Endothelial cell of umbilical vein (primary cell): ENCODE data around the gene PLEKHH1. TPM values are rescaled to one million over a fixed set of nuclear protein-coding genes. Genes with fewer than 3 reads are reported as not detected.

Experiments
- BruUV-seq: library from RNA; stranded (reverse); fragments of 400-500 nt; replicated peaks from 2 replicates; lab custom pipeline; 2021; lab: Mats Ljungman, UMichigan
- CTCF ChIA-PET: fragments of 300-600, 350-600 bp; sonication (Branson Sonifier 250); formaldehyde crosslinking; loops from one replicate; lab custom pipeline; 2021; ENCODE audit warnings: antibody characterized with exemption, inconsistent platforms; lab: Charles Lee
- POLR2A ChIA-PET: fragments of 300-600, 350-600 bp; sonication (Branson Sonifier 250); formaldehyde crosslinking; loops from one replicate; lab custom pipeline; 2021; ENCODE audit warnings: antibody characterized with exemption, inconsistent platforms; lab: Charles Lee
- DNase-seq: peaks from one replicate; pipeline ENCODE4 v3.0.0-alpha.2; 2011; ENCODE audit warnings: low read depth, low spot score
- FAIRE-seq: peaks from 2 replicates; lab custom pipeline; 2011; peaks lifted over from hg19 to GRCh38; lab: Jason Lieb, UNC
- H2AFZ ChIP-seq: 2 replicates; pipeline ENCODE4 v1.6.0; 2012; ENCODE audit warnings: low read depth, low read length, control low read depth, inconsistent platforms
- H3K27ac ChIP-seq: 2 replicates; pipeline ENCODE4 v1.5.1; 2011; ENCODE audit warnings: low read depth, mild to moderate bottlenecking, control low read depth, low read length, moderate library complexity; ENCODE audit not compliant: insufficient read depth
- H3K27me3 ChIP-seq, 2 experiments: 2 replicates each; pipeline versions ENCODE4 v1.6.0 to v1.6.1; 2011; ENCODE audit warnings: low read length in 2 of 2, mixed read lengths in 1 of 2; ENCODE audit not compliant: control insufficient read depth in 2 of 2, insufficient read depth in 2 of 2
- H3K36me3 ChIP-seq, 2 experiments: 2 replicates in 1 of 2; 3 replicates in 1 of 2; pipeline ENCODE4 v1.5.1; 2011; ENCODE audit warnings: low read length in 2 of 2, mild to moderate bottlenecking in 1 of 2, moderate library complexity in 1 of 2; ENCODE audit not compliant: control insufficient read depth in 2 of 2, insufficient read depth in 2 of 2; ENCODE audit errors: extremely low read depth in 1 of 2
- H3K4me1 ChIP-seq: 3 replicates; pipeline ENCODE4 v1.5.1; 2011; ENCODE audit warnings: mild to moderate bottlenecking, low read length; ENCODE audit not compliant: control insufficient read depth, insufficient read depth; ENCODE audit errors: extremely low read depth
- H3K4me2 ChIP-seq: 2 replicates; pipeline ENCODE4 v1.6.1; 2011; ENCODE audit warnings: low read length, control low read depth, mixed read lengths; ENCODE audit not compliant: insufficient read depth
- H3K4me3 ChIP-seq, 3 experiments: fragments of 200-600 bp in 1 of 3; sonication (generic), shearing (Covaris generic) in 1 of 3; replicated peaks in 1 of 3; 2 replicates each; pipeline ENCODE4 v1.5.1; 2011 to 2016; ENCODE audit warnings: control low read depth in 3 of 3, low read length in 3 of 3, mild to moderate bottlenecking in 2 of 3, inconsistent platforms in 1 of 3, low read depth in 1 of 3, moderate library complexity in 1 of 3; ENCODE audit not compliant: insufficient read depth in 1 of 3
- H3K79me2 ChIP-seq: 2 replicates; pipeline ENCODE4 v1.6.0; 2012; ENCODE audit warnings: low read length, inconsistent platforms; ENCODE audit not compliant: control insufficient read depth, insufficient read depth
- H3K9ac ChIP-seq: replicated peaks from 2 replicates; pipeline ENCODE3; 2011; ENCODE audit warnings: low read length, control low read depth; ENCODE audit not compliant: insufficient read depth; ENCODE audit errors: extremely low read depth
- H3K9me1 ChIP-seq: replicated peaks from 3 replicates; pipeline ENCODE4 v1.6.0; 2011; ENCODE audit warnings: mild to moderate bottlenecking, low read length; ENCODE audit not compliant: control insufficient read depth, insufficient read depth; ENCODE audit errors: extremely low read depth
- H3K9me3 ChIP-seq: replicated peaks from 2 replicates; pipeline ENCODE4 v1.5.1; 2012; ENCODE audit warnings: low read length, inconsistent platforms; ENCODE audit not compliant: control insufficient read depth, insufficient read depth
- H4K20me1 ChIP-seq: replicated peaks from 2 replicates; pipeline ENCODE3; 2011; ENCODE audit warnings: mild to moderate bottlenecking, low read length; ENCODE audit not compliant: control insufficient read depth, insufficient read depth; ENCODE audit errors: extremely low read depth
- CTCF ChIP-seq, 2 donors: IDR thresholded peaks; 1 replicate in 1 of 2; 2 replicates in 1 of 2; pipeline ENCODE4 v1.5.1; 2011; ENCODE audit warnings: low read length in 2 of 2, mild to moderate bottlenecking in 2 of 2, moderate library complexity in 2 of 2, control low read depth in 1 of 2, inconsistent platforms in 1 of 2, low read depth in 1 of 2; ENCODE audit not compliant: insufficient read depth in 1 of 2; ENCODE audit errors: extremely low read depth in 1 of 2
- EZH2 ChIP-seq: IDR thresholded peaks from 2 replicates; pipeline ENCODE4 v1.6.1; 2012; ENCODE audit warnings: borderline replicate concordance, low read depth, mild to moderate bottlenecking, moderate library complexity, low read length, inconsistent platforms; ENCODE audit not compliant: severe bottlenecking
- FOS ChIP-seq: IDR thresholded peaks from 2 replicates; pipeline ENCODE4 v1.6.1; 2011; ENCODE audit warnings: mild to moderate bottlenecking, low read length, moderate library complexity, borderline replicate concordance; ENCODE audit not compliant: insufficient read depth
- GATA2 ChIP-seq: IDR thresholded peaks from 2 replicates; pipeline ENCODE4 v1.7.0; 2011; ENCODE audit warnings: low read depth, mild to moderate bottlenecking, moderate library complexity, mixed read lengths, low read length; ENCODE audit not compliant: insufficient read length, insufficient read depth
- JUN ChIP-seq: IDR thresholded peaks from 2 replicates; pipeline ENCODE4 v1.6.1; 2011; ENCODE audit warnings: borderline replicate concordance, low read depth; ENCODE audit not compliant: insufficient read length, insufficient read depth
- MAX ChIP-seq: IDR thresholded peaks from 2 replicates; pipeline ENCODE4 v1.6.1; 2011; ENCODE audit not compliant: insufficient read depth, insufficient read length
- MYC ChIP-seq: IDR thresholded peaks from one replicate; pipeline ENCODE4 v1.6.1; 2011; ENCODE audit warnings: mild to moderate bottlenecking, low read depth, low read length
- POLR2A ChIP-seq: IDR thresholded peaks from 2 replicates; pipeline ENCODE4 v1.6.1; 2012; ENCODE audit warnings: low read depth, mild to moderate bottlenecking, control low read depth, low read length
- POLR2AphosphoS5 ChIP-seq: IDR thresholded peaks from 2 replicates; pipeline ENCODE4 v1.6.1; 2012; ENCODE audit warnings: low read depth, mild to moderate bottlenecking, control low read depth, low read length, moderate library complexity; ENCODE audit not compliant: insufficient read depth
- dilution Hi-C: fragments of 300-500 bp; cut with MboI; formaldehyde crosslinking; loops from one replicate; pipeline ENCODE4 v1.15.0; 2019; ENCODE audit warnings: low sequenced_read_pairs; ENCODE audit not compliant: extremely low pct_ligation_motif_present
- intact Hi-C: fragments of 100-400 bp; cut with micrococcal nuclease; formaldehyde crosslinking; loops from one replicate; pipeline ENCODE4 v1.10.0; 2022
- polyA plus RNA-seq, 4 experiments: library from polyadenylated mRNA; depleted of rRNA in 3 of 4; stranded (reverse) in 3 of 4; unstranded in 1 of 4; fragments of >200 nt; gene quantifications; 2 replicates each; pipeline versions ENCODE4 v1.2.1 to v1.2.3, GENCODE V29; 2011 to 2012; ENCODE audit warnings: missing spikeins in 1 of 4
- total RNA-seq: library from RNA; stranded (reverse); gene quantifications from 2 replicates; pipeline ENCODE4 v1.2.3, GENCODE V29; 2021

PLEKHH1 gene
- total and polyA plus RNA-seq, 2 donors (not counting 3 experiments of a cell fraction or from before 2014, with no cell fraction given): 0.17 to 0.71 TPM

GRCh38 chr14:67490196-67490595 is 42.9 kb upstream of the PLEKHH1 start:
- DNase-seq (no peak), FAIRE-seq (no peak)
- Histone ChIP-seq H3K79me2 (no peaks in the 10 kb centered on the region), H3K9me1 (no peaks in the 10 kb centered on the region), H3K9me3 (peaks cover 3% of the 10 kb centered on the region), H3K4me1 (no peaks in the 10 kb centered on the region), H3K27ac (no peak overlapping the region), H3K4me2 (no peak overlapping the region), H3K36me3 (no peaks in the 10 kb centered on the region), H3K9ac (no peak overlapping the region), H2AFZ (no peak overlapping the region), H3K27me3 (peaks cover 0 to 2% of the 10 kb centered on the region in 2 experiments), H3K4me3 (no peak overlapping the region), H4K20me1 (no peaks in the 10 kb centered on the region)
- no peak for TF ChIP-seq JUN
- TF ChIP-seq EZH2: no peak
- TF ChIP-seq MAX: no peak
- TF ChIP-seq GATA2: no peak
- no peak for TF ChIP-seq POLR2AphosphoS5
- no peak for TF ChIP-seq CTCF (IDR thresholded peaks at IDR 0.05; ENCODE audit: extremely low read depth in 1 of 2, insufficient read depth in 1 of 2, low read depth in 1 of 2, low read length in 2 of 2)
- no peak for TF ChIP-seq MYC
- TF ChIP-seq POLR2A: no peak
- no peak for TF ChIP-seq FOS
- BruUV-seq: no TSS peak
- intact Hi-C loops: no loop called here
- dilution Hi-C loops: no loop called here
- POLR2A ChIA-PET: no interaction called here
- CTCF ChIA-PET: no interaction called here
